HG02981 (cell line): ENCODE measurements around the gene CRYGA.
"Not testable (repeated sequence)": the region's sequence is repeated elsewhere in the genome, so short reads cannot be mapped to it uniquely, and the experiment has no call there.

Source experiments
- ATAC-seq: cut with Tn5 transposase; IDR thresholded peaks from one replicate; pipeline ENCODE4 v1.9.1; 2021; ENCODE audit warnings: mild to moderate bottlenecking, moderate library complexity; ENCODE audit not compliant: unreplicated experiment

Gene CRYGA

DNA sequence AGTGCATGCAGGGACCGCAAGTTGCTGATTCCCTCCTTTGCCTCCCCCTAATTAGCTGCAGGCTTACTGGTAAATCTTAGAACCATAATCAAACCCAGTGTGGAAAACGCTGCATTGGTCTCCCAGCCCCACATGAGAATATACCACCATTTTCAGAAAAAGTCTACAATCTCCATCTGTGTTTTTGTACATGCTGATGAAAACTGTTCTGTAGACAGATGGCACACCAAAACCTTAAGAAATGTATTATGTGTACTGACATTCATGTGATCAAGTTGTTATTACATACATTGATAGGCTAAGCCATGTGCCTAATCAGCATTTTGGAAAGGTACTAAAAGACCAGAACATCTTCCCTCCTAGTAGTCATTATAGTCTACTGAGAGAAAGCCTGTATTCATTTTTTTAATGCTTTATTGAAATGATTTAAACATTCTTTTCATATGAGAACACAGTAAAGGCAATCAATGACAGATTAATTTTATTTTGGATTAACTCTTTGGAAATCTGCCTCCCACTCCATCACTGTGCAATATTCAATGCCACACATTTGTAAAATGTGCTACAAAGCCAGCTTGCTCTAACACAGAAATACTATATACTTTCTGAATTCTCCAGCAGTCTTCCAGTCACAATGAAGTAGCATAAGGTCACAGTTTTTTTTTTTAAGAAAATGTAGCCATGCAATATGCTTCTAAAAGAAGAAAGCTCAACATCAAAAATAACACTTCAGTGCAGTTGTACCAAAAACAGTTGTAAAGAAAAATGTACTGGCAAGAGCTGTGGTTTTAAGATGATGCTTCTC is 1.8 kb upstream of the CRYGA start:
- no peak for ATAC-seq

DNA sequence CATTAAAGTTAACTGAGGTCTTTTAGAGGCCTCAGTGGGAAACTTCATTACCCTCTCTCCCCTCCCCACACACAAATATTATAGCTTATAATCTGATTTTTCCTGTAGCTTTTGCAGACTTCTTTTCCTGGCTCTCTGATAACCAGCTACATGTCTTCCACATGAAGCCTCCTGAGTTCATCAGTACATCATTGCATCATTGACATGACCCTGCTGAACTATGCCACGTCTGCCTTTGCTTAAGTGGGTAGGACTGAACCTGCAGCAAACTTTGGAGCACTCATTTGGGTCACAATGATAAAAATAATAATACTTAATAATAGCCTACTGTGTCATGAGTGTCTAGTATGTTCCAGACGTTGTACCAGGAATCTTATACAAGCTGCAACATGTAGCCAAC is 7.0 kb downstream of the CRYGA start:
- ATAC-seq, result no peak

DNA sequence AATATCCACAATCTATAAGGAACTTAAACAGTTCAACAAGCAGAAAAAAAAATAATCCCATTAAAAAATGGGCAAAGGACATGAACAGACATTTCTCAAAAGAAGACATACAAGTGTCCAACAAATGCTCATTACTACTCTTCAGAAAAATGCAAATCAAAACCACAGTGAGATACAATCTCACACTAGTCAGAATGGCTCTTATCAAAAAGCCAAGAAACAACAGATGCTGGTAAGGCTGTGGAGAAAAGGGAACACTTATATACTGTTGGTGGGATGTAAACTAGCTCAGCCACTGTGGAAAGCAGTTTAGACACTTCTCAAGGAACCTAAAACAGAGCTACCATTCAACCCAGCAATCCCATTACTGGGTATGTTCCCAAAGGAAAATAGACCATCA is 10.2 kb downstream of the CRYGA start:
- ATAC-seq, result no peak

DNA sequence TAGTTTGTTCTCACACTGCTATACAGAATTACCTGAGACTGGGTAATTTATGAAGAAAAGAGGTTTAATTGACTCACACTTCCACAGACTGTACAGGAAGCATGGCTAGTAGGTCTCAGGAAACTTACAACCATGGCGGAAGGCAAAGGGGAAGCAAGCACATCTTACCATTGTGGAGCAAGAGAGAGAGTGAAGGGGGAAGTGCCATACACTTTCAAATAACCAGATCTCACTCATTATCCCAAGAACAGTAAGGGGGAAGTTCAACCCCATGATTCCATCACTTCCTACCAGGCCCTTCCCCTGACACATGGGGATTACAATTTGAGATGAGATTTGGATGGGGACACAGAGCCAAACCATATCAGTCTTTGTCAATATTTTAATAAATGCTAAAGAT is 12.4 kb downstream of the CRYGA start:
- ATAC-seq, result no peak

DNA sequence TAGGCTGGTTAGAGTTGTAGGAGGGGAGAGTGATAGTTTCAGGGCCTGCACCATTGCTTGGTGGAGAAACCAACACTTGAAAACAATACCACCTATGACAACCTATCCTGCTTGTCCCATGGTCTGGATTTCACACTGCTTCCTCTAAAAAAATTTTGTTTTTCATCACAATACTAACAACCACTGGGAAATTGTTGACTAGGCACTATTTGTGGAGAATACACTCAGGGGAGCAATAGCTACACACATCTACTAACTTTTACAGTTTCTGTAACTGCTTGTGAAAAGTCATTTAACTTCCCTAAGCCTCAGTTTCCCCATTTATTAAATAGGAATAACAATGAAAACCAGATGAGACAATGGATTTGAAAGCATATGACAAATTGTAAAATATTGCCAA is 13.3 kb downstream of the CRYGA start:
- ATAC-seq, result no peak

DNA sequence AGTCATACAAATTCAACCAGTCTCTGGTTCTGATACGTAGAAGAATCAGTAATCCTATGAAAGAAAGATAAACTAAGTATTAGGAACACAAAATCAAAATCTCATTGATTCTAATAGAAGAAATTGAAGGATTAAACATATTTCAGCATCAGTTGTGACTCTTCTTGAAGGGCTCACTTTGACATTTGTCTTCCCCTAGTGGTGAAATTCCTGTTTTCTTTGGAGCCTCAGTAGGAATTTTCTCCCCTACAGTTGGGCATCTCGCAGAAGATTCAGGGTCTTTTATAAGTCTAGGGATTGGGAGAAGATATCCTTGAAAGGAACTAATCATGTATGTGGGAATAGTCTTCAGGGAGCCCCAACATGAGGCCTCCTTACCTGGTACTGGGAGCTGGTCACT is 14.6 kb downstream of the CRYGA start:
- ATAC-seq, result no peak

DNA sequence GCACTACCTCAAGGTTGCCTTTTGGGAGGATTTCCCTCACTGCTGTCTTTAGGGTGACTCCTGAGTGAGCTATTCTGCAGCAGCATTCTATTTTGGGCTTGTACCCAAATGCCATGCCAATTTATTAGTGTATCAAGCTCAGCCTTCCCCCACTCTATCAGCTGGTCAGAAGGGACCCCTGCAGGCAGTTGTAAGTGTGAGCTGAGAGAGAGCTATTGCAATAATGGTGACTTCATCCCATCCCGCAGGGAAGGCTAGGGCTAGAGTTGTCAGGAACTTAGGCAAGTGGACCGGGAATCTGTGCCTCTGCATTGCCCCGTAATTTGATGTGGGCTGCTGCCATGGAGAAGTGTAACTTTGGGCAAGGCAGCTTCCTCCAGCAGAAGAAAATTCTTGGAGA is 15.6 kb downstream of the CRYGA start:
- no peak for ATAC-seq

GRCh38 chr2:208147008-208147407 is 16.4 kb downstream of the CRYGA start:
- no peak for ATAC-seq

GRCh38 chr2:208146006-208146405 is 17.4 kb downstream of the CRYGA start, which contains the start of gene CRYGB:
TSS of gene CRYGB (minus strand) at chr2:208146158. CDS start at chr2:208146120, 38 bp downstream.
- ATAC-seq, result no peak

- no peak for ATAC-seq
Observed at GRCh38 chr2:208142925-208143799, 20.2 kb downstream of the CRYGA start.

DNA sequence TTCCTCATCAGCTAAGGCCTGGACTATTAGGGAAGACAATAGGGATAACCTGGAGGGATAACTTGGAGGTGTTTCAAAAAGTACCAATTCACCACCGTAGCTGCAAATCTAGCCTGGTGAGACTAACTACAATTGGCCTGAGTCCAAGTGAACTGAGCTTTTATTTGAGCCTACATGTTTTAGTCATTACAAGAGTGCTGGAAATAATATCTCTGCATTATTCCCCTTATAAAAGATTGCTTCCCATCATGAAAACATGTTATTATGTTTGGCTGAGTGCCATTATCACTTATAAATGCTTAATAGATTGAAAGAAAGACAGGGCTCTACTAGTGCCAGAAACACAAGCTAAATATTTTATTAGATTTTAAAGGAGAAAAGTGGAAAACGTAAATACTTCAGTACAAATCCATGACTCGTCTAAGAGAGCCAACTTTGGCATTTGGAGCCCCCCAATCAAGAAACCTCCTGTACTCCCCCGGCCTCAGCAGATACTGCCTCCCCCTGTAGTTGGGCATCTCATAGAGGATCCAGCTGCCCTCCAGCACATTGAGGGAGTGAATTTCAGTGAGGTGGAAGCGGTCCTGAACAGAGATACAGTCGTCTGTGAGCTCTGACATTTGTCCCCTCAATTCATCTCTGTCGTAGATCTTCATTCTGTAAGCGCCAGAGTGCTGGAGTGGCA is 21.0 kb downstream of the CRYGA start:
- ATAC-seq, result no peak

DNA sequence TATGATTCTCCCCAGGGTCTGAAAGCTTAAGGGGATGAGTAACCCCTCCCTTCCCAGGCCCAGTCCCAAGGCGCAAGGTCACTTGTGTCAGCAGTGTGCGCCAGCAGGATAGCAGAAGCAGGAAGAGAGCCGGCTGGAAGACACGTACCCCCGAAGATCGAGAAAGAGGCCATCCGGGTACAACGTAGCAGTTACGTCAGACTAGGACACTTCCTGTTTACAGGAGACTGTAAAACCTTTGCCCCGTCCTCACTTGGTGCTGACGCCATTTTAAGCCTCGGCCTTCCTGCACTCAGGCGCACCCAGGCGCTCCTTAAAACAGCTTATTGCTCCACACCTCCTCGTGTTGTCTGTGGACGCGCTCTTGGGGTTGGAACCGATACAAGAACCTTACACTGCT is 23.9 kb downstream of the CRYGA start:
- no peak for ATAC-seq

DNA sequence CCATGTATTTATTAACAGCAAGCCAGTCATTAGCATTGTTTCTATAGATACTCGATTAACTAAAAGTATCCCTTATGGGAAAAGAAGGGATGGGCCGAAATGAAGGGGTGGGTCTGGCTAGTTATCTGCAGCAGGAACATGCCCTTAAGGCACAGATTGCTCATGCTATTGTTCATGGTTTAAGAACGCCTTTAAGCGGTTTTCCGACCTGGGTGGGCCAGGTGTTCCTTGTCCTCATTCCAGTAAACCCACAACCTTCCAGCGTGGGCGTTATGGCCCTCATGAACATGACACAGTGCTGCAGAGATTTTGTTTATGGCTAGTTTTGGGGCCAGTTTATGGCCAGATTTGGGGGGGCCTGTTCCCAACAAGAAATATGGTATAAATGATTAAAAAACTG is 25.1 kb downstream of the CRYGA start:
- not testable (repeated sequence) for ATAC-seq

- no peak for ATAC-seq
Observed at GRCh38 chr2:208136716-208137094, 26.7 kb downstream of the CRYGA start.

DNA sequence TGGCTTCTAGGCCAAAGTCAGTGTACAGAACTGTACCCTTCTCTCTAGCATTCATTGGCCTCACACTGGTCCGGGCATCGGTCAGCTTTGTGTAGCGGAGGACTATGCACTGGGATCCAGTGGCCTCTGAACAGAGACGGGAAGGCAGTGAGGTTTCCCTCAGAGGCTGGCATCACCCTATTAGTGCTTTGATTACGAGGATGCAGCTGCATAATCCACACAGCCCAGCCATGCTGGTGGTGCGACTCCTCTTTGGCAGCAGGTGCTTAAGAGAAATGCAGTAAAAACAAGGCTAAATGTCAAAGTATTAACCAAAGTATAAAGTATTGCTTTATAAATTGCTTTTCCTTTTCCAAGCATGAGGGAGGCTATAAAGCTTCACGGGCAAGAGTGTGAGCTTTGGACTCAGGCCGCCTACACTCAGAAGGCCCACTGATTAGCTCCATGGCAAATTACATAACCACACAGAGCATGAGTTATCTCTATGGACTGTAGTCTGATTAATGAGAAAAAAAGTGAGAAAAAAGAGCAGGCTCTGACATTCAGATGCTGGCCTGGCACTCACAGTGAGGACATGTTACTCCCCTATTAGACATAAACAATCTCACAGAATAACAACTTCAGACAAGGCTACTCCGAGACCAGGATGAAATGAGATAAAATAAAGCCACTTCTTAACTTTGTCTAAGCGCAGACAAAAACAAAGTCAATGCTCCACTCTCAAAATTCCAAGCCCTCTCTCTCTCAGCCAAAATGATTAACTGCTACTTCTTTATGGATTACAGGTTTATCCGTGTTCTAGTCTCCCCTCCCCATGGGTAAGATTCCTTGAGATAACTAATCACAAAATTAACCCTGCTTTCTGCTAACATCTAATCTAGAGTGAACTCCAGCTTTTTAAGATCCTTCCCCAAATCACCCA is 27.3 kb downstream of the CRYGA start:
- ATAC-seq, result no peak

GRCh38 chr2:208134928-208135586 is 28.3 kb downstream of the CRYGA start:
- no peak for ATAC-seq

- no peak for ATAC-seq
Observed at GRCh38 chr2:208130712-208131110, 32.7 kb downstream of the CRYGA start.

DNA sequence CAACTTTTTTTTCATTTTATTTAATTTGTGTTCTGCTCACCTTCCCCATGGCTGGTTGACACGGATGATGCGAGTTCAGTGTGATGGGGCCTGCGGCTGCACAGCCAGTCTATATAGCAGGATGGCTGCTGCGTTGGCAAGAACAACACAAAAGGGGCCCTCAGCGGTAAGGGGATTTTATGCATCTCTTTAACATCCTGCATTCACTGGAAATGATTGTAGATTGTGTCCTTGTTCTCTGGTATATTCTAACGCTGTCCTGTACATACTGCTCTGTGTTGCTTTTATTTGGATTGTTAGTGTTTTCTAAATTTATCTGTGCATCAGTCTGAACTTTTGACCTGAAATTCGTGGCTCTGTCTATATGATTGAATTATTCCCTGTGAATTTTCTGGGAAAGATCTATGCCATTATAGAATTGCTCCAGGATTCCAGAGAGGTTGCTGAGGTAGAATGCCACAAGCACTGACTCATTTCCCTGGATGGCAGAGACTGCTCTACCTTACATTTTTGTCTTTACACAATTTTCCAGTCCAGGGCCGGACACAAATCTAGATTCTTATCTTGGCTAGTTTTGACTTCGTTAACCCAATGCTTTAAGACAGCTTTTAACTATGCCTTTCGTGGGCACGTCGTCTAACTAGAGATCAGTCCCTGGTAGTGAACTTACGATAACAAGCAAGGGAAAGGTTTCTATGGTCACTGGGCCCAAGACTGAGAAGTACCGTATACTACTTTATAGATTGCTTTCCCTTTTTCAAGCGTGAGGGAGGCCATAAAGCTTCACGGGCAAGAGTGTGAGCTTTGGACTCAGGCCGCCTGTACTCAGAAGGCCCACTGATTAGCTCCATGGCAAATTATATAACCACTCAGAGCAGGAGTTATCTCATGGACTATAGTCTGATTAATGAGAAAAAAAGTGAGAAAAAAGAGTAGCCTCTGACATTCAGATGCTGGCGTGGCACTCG is 33.4 kb downstream of the CRYGA start, which contains the start of gene CRYGC:
CRYGC (minus strand) TSS at position 85 of the 968 bp plus-strand sequence; CDS start at position 49, 36 bp downstream.
- no peak for ATAC-seq

DNA sequence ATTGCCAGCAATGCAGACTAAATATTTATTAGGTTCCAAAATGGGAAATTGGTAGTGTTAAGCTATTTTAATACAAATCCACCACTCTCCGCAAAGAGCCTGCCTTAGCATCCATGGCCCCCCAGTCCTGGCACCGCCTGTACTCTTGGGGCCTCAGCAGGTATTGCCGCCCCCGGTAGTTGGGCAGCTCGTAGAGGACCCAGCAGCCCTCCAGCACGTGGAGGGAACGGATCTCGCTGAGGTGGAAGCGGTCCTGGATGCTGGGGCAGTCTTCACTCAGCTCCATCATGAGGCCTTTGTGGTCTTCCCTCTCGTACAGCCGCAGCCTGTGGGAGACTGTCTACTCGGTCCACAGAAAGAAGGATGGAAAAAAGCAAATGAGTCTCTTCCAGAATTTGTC is 35.3 kb downstream of the CRYGA start:
- ATAC-seq, result no peak
